Kidney glomerular epithelial cell (primary cell): ENCODE measurements around the gene MYH9.

Experiments
- DNase-seq: peaks from one replicate; lab custom pipeline; 2025; lab: John Stamatoyannopoulos, UW

The MYH9 gene

DNA sequence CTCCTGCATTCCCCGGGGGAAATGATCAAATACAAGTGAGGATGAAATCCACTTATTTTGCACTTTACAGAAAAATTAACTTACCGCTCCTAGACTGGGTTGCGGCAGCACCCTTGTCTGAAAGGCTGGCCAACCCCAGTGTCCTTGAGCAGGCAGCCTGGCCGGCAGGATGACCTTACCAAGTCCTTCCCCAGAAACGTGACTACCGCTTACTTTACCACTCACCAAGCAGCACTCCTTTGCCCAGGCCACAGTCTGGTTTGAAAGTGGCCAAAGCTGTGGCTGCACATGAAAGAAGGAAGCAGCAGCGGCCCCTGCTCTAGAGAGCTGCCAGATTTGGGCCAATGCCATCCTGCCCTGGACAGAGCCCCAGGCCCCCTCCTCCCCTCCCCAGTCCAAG, 20.3 kb downstream of the MYH9 start:
- DNase-seq = no peak

DNA sequence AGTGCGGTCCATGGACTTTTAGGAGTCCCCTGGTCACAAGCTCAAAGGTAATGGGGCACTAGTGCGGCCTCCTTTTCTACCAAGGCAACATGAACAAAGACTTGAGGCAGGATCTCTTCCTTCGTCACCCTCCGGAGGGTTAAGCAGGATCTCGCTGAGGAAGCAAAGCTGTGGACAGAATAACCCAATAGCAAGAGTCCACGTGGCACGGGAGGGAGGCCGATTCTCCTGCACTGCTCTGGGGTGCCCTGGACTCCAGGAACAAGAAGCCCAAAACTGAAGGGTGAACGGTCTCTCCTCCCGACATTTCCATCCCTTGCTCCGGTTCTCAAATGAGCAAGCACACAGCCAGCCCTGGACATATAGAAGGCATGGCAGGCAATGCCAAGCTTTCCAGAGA, 20.7 kb downstream of the MYH9 start:
- DNase-seq = no peak

DNA sequence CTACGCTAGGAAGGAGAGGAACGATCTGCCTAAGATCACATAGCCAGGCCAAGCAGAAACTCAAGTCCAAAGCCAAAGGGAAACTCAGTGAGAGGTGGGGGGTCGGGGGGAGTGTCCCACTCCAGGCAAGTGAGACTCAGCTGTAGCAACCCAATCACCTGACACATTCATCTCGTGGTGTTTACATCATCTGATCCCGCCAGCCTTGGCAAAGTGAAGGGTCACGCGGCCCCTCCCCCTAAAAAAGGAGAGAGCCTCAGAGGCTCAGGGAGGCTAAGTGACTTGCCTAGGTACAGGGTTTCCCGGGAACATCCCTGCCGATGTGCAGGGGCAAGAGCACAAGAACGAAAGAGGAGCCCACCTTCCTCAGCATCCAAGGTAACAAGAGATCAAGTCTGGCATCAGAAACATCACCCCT, 21.5 kb downstream of the MYH9 start:
- peak; percentile 12 for DNase-seq

DNA sequence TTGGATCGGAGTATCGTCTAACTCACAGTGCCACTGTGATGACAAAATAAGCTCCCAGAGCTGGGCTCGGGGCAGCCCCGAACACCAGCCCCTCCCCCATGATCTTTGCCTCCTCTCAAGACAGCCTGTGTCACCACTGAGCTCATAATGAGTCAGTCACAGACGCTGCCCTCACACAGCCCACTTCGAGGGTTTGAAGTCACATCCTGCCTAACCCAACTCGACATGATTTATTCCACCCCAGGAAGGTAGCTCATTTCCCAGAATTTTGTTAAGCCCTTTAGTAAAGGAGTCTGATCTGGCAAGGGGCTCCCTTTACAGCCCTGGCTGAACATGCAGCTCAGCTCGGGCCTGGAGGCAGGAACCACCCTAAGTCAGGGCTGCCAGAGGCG, 22.8 kb downstream of the MYH9 start:
- peak; percentile 87 for DNase-seq

DNA sequence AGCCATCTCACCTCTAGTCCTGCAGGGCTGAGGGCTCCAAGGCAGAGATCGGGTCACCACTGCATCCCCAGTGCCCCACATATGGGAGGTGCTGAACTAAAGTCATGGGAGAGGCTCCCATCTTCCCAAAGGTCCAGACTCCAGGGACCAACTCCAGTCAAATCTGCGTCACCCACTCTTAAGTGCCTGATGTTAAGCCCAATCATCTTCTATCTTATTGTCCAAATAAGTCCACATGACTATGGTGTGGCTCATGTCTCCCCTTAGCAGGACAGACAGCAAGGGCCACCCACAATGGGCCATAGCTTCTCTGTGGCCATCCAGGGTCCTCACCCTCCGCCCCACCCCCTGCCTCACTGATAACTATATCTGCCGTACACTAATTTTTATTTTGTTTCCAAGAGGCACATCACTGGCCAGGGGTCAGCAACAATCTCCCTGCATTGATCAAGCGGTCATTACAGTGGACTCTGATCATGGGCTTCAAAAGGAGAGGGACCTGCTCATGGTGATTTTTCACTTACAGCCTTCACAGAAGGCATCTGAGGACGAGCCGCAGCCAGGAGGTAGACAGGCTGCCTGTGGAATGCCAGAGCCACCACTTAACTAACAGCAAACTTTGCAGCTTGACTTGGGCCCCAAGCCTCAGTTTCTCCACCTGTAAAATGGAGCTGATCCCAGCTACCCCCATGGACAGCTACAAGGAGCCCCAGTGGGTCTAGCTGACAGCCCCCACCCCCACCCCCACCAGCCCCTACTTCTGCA, 23.3 kb downstream of the MYH9 start:
- DNase-seq = no peak

DNA sequence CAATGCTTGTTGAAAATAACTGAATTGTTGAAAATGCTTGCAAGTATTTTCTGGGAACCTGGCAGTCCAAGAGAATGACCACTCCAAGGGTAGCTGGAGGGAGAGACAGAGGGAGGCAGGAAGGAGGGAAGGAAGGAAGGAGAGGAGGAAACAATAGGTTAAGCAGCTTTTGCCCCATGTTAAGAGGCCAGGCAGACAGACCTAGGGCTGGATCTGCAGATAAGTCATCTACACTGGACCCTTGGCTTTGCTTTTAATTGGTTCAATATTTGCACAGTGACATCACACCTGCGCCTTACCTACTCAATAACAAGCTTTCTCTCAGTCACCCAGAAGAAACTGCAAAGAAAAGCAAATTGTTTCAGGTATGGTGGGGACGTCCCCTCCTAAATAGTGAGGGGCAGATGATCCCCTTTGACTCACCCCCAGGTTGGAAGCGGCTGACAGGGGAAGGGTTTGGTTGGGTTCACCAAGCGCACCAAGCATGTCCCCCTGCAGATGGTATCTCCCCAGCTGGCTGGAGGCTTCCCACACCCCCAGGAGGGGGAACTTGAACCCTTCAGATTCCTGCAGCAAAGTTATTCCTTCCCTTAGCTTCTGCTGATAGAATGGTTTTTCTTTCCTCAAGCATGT, 24.3 kb downstream of the MYH9 start:
- DNase-seq = no peak

DNA sequence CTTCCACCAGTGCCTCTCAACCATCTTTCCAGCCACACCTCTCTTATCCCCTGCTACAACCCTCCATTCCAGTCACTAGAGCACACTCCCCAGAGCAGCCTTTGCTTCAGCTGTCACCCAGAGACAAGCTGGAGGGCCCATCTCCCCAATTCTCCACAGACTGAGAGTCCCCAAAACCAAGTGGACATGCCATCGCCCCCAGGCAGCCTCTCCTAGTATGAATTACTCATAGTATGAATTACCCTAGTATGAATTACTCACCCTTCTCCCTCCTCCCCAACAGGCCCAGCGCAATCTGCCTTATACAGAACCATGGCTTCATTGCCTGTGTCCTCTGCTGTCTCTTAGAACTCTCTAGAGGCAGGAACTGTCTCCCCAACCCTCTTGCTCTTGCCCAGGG, 24.8 kb downstream of the MYH9 start:
- DNase-seq = peak; percentile 16

DNA sequence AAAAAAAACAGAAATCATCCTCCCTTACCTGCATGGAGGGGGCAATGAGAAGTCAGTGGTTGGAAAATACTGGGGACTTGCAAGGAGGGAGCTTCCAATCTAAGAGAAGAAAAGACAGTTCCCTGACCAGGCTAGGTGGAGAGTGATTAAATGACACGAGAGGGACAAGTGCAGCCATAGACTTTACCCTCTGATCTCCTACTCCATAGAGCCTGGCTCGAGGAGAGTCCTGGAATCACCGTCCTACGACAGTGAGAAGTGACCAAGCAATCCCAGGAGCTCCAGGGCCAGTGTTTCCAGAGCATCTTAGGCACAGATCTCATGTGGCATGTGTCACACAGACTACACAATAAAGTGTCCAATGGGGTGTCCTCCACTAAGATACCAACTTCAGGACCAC, 25.7 kb downstream of the MYH9 start:
- no peak for DNase-seq

DNA sequence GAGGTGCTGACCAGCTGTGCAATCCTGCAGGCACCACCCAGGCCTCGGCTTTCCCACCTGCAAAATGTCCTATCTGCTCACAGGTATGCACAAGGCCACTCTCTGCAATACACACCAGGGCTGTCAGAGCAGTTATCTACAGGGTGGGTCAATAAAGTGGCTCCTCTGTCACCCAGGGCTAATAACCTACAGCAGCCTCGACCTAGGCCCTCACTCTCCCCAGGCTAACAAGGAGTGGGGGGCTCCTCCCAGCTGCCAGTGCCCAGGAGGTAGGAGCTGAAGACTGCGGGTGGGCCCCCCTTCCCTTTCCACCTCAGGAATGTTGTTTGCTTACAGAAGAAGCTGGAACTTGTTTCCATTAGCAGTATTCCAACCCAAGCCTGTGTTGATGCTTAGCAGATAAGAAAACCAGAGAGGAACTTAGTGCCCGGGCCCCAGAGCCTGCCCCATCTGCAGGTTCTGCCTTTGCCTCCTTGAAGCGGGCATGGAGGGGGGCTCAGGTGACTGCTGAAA, 26.8 kb downstream of the MYH9 start:
- DNase-seq = no peak

DNA sequence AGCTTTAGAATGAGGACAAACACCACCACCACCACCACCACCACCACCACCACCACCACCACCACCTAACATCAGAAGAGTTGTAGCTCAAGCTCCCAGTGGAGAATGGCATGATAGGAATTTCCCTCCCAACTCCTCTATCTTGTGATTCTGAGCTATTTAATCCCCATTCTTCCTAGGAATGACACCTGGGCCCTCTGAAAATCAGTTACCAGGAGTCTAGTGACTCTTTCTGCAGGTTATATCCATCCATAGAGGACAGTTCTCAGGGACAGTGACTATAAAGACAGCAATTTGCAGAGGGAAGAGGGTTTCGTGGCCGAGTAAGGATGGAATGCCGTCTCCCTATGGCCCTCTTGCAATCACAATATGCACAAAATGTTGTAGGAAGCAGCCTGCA, 27.8 kb downstream of the MYH9 start:
- DNase-seq = peak; percentile 22

DNA sequence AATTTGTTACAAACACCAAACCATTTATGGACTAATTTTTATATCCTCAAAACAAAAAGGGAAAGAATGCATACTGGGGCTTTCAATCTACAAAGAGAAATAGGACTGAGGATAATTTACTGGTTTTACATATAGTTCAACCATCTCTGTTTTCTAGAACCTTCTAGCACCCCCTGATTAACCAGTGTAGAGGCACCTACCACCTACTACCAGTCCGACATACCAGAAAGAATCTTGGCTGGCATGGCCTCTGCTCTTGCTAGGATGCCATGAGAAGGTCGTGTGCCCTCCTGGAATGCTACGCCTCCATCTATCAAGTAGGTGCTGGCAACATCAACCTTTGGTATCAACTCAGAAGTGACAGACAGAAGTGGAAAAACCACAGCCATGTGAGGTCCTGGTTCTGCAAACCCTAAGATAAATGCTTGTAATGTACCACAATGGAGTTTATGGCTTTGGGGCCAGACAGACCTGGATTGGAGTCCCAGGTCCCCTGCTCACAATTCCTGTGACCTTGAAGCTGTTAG, 28.2 kb downstream of the MYH9 start:
- DNase-seq = no peak

DNA sequence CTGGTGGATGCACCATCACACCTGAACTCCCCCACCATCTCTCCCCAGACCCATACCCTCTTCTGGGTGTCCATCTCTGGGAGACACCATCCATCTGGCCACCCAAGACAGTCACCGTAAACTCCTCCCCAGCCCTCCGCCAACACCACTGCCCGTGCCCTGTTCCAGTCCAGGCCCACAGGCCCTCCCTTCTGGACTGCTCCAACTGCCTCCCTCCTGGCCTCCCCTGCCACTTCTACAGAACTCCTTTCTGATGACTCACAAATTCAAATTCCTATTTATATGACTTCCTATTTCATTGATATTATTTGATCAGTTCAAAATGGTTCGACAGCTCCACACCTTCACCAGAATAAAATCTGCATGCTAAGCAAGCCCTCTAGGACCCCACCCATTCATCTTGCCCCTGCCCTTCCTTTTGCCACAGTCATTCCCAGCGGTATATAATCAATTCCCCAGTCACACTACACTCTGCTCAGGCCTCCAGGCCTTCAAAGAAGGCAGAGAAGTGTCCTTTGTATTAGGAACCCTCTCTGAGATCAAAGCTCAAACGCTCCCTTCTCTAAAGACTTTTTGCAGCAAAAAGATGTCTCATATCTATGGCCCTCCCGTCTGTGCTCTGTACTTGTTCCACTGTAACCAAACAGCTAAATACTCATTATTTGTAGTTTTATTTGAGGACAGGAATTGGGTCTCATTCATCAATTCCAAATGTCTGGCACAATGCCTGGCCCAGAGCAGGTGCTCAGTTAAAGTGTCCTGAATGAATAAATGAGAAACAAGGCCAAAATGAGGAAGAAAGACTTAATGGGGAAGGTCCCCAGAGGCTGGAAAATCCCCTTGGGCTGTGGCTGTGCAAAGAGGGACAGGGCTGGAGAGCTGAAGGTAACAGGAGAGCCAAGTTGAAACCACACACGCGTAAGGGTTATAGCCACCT, 29.0 kb downstream of the MYH9 start:
- no peak for DNase-seq

DNA sequence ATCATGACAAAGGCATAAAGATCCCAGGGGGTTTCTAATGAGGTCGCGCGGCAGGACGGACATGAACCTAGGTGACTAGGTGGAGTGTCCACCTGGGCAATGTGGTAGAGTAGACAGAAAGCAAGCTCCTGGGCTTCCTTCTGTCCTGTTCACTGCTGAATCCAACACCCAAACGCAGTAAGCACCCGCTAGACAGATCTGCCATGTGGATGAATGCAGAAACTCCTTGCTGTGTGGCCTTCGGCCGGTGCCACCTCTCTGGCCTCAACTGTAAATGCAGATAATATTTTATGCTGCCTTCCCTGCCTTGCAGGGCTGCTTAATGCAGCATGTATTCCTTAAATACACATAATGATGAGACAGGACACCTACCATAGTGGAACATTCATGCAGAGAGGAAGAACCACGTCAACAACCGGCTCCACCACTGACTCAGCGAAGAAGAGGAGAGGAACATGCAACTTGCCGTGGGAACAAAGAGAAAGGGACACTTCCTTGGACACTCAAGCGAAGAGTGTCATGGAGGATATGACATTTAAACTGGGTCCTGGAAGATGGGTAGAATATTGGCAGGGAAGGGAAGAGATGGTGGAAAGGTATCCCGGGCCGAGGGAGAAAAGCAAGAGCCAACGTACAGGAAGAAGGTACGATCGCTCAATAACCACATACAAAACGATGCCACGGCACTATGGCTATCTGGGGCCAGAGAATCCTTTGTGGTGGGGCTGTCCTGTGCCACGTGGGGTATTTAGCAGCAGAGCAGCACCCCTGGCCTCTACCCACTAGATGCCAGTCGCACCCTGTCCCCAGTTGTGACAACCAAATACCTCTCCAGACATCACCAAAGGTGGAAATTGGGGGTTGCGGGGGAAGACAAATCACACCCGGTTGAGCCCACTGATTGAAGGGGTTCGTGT, 30.8 kb downstream of the MYH9 start:
- DNase-seq = no peak

DNA sequence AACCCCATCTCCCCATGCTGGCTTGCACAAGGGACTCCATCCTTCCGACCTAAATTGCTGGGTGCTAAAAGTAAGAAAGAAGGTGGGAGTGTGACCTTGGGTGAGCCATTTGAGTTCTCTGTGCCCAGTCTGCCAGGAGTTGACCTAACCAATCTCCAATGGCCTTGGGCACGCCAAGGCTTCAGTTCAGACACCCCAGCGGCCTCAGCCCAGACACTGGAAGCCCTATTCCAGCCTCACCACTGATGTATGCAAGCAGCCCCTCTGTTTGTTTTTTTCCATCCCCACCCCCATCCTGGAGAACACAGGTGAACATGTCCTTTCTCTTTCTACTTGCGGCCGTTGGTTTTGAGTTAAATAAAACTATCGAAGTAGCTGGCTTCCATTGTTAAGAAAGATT, 31.9 kb downstream of the MYH9 start:
- DNase-seq = no peak

DNA sequence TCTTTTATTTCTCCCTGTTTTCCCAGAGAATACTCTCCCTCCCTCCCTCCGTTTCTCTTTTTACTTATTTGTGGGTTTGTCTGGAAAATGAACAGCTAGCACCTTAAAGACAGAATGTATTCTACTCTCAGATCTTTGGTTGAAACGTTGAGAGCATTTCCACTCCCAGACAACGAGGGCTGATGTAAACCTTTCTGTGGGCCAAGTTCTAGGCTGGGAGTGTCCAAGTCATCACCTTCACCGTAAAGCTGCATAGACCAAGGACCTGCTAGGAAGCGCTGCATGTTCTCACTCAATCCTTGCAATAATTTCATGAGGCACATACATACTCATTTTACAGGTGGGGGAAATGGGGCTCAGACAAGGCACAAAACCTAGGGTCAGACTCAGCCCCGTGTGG, 32.4 kb downstream of the MYH9 start:
- DNase-seq = no peak

DNA sequence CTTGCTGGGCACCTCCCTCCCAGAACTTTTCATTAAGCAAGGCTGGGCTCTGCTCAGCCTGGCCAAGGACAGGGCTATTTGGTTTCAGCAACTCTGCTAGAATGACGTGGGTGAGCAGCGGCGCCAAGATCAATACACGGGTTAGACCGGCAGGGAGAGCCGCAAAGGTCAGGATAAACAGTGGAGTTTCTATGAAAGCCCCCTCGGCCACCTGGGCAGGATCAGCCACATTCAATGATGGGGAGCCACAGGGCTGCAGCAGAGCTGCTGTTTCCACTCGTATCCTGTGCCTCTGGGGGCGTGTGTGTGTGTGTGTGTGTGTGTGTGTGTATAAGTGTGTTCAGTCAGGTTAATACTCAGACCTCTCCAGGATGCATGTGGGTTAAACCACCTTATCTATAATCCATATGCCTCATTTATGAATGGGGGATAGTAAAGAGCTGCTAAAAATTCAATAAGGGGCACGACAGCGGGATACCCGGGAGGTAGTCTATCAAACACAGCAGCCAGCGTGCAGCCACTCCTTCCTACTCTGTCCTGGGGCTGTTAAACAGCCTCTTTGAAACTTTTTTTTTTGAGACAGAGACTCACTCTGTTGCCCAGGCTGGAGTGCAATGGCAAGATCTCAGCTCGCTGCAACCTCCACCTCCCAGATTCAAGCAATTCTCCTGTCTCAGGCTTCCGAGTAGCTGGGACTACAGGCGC, 34.8 kb downstream of the MYH9 start:
- no peak for DNase-seq

DNA sequence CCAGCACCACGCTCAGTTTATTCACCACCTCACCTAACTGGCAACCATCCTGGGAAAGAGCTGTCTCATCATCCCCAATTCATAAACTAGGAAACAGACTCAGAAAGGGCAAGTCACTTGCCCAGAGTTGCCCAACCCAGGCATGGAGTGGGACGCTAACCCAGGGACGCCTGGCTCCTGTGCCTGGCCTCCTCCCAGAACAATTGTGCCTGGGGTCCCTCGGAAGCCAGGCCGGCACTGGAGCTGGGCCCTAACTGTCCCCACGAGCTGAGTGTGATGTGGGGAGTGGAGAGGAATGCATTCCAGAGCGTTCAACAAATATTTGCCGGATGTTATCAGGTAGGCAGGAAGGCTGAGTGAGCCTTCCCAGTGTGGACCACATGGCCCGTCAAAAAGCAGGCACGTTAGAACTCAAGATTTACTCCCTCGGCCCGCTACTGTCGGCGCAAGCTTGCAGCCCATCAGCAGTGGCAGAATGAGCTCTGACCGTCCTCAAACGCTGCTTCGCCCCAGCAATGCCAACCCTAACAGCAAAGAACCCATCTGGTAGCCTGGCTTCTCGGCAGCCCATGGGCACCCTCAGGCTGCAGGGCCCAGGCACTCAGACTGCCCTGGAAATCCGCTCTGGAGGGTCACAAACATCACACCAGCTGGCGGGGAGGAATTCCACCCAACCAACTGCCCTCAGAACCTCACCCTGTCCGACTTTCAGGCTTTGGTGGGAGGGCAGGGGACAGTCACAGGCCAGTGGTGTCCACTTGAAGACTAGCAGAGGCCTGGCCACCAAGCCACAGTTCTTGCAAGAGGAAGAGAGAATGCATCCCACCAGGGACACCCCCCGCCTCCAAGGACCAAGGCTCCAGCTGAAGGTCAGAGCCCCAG, 35.6 kb downstream of the MYH9 start:
- peak; percentile 16 for DNase-seq

DNA sequence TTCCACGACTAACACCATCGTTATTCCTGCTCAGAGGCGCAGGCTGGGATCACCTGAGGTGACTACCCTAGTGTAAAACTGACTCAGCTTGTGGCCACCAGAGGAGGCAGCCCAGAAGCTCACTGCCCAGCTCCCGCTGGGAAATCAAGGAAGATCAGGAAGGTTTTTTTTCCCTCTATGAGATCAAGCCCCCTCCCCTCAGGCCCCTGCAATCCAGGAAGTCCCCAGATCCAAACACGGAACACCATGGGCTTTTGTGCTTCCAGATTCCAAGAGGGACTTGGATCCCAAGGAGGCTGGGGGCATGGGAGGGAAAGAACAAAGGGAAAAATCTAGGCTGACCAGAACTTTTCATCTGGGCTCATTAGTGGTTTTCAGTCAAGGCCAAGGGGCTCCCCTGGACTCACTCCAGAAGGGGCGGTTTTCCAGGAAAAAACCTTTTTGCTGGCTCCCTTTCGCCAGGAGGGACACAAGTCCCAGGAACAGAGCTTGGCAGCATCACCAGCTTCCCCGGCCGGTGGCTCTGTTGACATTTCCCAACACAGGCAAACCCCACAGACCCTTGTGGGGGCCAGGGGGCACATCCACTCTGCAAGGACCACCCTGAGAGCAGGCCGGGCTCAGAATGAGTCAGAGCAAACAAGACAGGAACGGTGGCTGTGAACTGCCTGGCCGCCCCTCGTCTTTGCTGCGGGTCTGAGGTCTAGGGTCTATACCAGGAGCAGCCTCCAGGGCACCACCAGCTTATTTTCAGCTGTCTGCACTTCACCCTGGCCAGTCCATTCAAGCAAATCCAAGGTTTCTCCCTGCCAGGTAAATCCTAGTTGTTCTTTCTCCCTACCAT, 36.8 kb downstream of the MYH9 start:
- peak; percentile 50 for DNase-seq

DNA sequence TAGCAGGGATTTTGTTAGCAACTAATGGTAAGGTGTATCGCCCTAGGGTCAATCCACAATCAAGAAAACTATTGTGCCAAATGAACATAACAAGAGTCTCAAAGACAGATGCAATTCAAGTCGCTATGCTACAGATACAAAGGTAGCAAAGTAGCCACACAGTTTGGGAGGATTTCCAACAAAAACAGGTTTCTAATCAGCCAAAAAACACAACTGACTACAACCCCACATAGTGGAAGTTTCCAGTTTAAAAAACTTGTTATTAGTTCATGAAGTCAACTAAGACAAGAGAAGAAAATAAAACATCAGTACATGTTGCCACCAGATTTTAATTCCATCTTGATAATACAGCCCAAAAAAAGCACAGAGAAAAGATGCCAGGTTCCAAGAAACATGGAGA, 38.0 kb downstream of the MYH9 start:
- peak; percentile 19 for DNase-seq
